Loucy (cell line): ENCODE data around the gene SP140.

Experiments
- EZH2phosphoT487 ChIP-seq: fragments of 200-600 bp; IDR thresholded peaks from 2 replicates; pipeline ENCODE4 v1.6.1; 2018; ENCODE audit warnings: antibody characterized with exemption, mild to moderate bottlenecking, moderate library complexity, borderline replicate concordance
- TF ChIP-seq, protein P1 (sequence below): fragments of 200-600 bp; sonication (generic); conservative IDR thresholded peaks from 2 replicates; pipeline ENCODE4 v1.5.1; 2014; ENCODE audit warnings: mild to moderate bottlenecking, antibody characterized with exemption, low read length

DNA sequence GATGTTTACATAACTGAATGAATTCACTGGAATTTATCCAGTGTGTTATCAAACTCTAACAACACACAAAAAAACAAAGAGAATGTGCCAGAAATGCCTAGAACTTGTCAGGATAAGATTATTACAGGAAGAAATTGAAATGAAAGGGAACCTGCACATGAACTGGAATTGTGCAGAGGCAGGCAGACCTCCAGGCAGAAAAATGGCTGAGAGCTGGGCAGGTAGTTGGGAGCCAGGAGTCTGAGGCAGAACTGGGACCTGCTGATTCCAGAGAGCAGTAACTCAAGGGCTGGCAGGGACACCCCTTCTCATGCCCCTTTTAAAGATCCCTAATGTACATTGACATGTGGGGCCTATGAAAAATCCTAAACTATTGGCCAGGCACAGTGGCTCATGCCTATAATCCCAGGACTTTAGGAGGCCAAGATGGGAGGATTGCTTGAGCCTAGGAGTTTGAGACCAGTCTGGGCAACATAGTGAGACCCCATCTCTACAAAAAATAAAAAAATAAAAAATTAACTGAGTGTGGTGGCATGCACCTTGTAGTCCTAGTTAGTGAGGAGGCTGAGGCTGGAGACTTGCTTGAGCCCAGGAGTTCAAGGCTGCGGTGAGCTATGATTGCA is 5.1 kb upstream of the SP140 start:
- TF ChIP-seq, protein P1, sequence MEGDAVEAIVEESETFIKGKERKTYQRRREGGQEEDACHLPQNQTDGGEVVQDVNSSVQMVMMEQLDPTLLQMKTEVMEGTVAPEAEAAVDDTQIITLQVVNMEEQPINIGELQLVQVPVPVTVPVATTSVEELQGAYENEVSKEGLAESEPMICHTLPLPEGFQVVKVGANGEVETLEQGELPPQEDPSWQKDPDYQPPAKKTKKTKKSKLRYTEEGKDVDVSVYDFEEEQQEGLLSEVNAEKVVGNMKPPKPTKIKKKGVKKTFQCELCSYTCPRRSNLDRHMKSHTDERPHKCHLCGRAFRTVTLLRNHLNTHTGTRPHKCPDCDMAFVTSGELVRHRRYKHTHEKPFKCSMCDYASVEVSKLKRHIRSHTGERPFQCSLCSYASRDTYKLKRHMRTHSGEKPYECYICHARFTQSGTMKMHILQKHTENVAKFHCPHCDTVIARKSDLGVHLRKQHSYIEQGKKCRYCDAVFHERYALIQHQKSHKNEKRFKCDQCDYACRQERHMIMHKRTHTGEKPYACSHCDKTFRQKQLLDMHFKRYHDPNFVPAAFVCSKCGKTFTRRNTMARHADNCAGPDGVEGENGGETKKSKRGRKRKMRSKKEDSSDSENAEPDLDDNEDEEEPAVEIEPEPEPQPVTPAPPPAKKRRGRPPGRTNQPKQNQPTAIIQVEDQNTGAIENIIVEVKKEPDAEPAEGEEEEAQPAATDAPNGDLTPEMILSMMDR: no peak
- TF ChIP-seq EZH2phosphoT487: no peak
